ENCODE data around the gene RBBP8. TPM values are rescaled to one million over a fixed set of nuclear protein-coding genes. Genes with fewer than 3 reads are reported as not detected.
"Not testable (repeated sequence)": the region's sequence is repeated elsewhere in the genome, so short reads cannot be mapped to it uniquely, and the experiment has no call there.

Gene RBBP8
- total RNA-seq, 1 experiment from 2014 or later: 62.4 TPM

DNA sequence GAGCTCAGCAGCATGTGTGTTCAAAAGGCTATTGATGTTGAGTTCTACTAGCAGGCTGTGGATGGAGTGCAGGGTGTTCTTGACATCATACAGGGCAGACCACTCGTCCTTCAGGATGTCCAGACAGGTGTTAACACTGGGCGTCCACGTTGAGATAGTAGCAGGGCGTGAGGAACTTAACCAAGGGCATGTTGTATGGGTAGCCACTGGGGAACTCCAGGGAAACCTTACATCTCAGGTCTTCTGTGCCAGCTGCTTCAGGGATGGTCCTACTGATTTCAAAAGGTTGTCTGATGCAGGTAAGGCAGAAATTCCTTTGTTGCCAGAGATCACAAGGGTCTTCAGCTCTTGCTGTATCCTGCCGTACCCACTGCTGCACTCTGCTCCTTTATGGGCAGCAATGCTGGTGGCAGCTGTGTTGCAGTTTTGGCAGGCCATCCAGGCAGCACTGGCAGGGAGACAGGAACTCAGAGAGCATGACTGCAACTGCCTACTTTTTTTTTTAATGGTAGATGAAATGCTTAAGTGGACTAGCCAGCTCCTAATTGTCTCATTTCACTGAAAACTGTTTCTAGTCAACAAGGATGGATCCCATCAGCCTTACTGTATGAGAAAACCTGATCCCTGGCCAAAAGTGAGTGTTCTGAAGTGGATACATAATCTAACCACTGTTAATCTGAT, 32.4 kb upstream of the RBBP8 start:
- Mint-ChIP-seq H3K27me3 (ENCODE audit: unreplicated experiment) (no peaks in the 10 kb centered on the region), H3K36me3 (ENCODE audit: insufficient read depth, unreplicated experiment) (no peaks in the 10 kb centered on the region), H3K4me1 (ENCODE audit: low read depth, unreplicated experiment) (no peaks in the 10 kb centered on the region), H3K4me3 (ENCODE audit: low read depth, unreplicated experiment) (no peak overlapping the region), H3K27ac (ENCODE audit: unreplicated experiment) (no peak overlapping the region), H3K9me3 (ENCODE audit: low read depth, unreplicated experiment) (no peaks in the 10 kb centered on the region)
- no TSS peak for BruUV-seq (replicated peaks)
- intact Hi-C loops (cut with micrococcal nuclease; ENCODE audit: unreplicated experiment): no loop called here
- TF ChIP-seq, protein P1, sequence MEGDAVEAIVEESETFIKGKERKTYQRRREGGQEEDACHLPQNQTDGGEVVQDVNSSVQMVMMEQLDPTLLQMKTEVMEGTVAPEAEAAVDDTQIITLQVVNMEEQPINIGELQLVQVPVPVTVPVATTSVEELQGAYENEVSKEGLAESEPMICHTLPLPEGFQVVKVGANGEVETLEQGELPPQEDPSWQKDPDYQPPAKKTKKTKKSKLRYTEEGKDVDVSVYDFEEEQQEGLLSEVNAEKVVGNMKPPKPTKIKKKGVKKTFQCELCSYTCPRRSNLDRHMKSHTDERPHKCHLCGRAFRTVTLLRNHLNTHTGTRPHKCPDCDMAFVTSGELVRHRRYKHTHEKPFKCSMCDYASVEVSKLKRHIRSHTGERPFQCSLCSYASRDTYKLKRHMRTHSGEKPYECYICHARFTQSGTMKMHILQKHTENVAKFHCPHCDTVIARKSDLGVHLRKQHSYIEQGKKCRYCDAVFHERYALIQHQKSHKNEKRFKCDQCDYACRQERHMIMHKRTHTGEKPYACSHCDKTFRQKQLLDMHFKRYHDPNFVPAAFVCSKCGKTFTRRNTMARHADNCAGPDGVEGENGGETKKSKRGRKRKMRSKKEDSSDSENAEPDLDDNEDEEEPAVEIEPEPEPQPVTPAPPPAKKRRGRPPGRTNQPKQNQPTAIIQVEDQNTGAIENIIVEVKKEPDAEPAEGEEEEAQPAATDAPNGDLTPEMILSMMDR (IDR thresholded peaks at IDR 0.05; ENCODE audit: unreplicated experiment): no peak
- DNase-seq: no peak
- CTCF ChIA-PET: interaction anchor here (0.6 kb wide), 2 partner anchors 25 to 102 kb away, joined by 4 to 7 read pairs; no protein-coding TSS in a partner anchor

DNA sequence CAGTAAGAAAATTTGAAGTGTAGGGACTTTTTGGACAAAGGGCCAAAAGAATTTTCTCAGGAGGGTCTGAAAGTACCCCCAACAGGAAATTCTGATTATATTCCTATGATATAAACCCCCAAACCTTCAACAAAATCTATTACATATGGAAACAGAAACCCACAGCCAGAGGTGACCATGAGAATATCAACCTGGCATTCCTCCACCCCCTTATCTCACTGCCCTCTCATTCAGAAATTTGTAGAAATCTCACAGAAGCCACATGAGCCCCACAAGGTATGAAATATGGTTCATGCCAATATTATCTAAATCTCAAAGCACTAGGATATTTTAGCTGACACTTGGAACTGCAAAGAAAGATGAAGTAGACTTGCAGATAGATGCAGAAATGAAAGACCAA, 31.0 kb upstream of the RBBP8 start:
- H3K27ac Mint-ChIP-seq (ENCODE audit: unreplicated experiment): no peak overlapping the region
- H3K9me3 Mint-ChIP-seq (ENCODE audit: low read depth, unreplicated experiment): no peaks in the 10 kb centered on the region
- DNase-seq: no peak
- H3K27me3 Mint-ChIP-seq (ENCODE audit: unreplicated experiment): no peaks in the 10 kb centered on the region
- no peak overlapping the region for H3K4me3 Mint-ChIP-seq (ENCODE audit: low read depth, unreplicated experiment)
- CTCF ChIA-PET: no interaction called here
- peaks cover 2% of the 10 kb centered on the region for H3K4me1 Mint-ChIP-seq (ENCODE audit: low read depth, unreplicated experiment)
- BruUV-seq (replicated peaks): no TSS peak
- intact Hi-C loops (cut with micrococcal nuclease; ENCODE audit: unreplicated experiment): no loop called here
- H3K36me3 Mint-ChIP-seq (ENCODE audit: insufficient read depth, unreplicated experiment): no peaks in the 10 kb centered on the region
- TF ChIP-seq, protein P1 (IDR thresholded peaks at IDR 0.05; ENCODE audit: unreplicated experiment): no peak

DNA sequence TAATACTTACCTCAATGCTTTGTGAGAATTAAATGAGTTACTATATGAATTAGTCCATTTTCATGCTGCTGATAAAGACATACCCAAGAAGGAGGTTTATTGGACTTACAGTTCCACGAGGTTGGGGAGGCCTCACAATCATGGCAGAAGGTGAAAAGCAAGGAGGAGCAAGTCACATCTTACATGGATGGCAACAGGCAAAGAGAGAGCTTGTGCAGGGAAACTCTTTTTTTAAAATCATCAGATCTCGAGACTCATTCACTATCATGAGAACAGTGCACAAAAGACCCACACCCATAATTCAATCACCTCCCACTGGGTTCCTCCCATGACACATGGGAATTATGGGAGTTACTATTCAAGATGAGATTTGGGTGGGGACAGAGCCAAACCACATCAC, 29.9 kb upstream of the RBBP8 start:
- H3K27me3 Mint-ChIP-seq (ENCODE audit: unreplicated experiment); BruUV-seq (replicated peaks); DNase-seq; H3K36me3 Mint-ChIP-seq (ENCODE audit: insufficient read depth, unreplicated experiment); H3K9me3 Mint-ChIP-seq (ENCODE audit: low read depth, unreplicated experiment); intact Hi-C loops (cut with micrococcal nuclease; ENCODE audit: unreplicated experiment); H3K4me3 Mint-ChIP-seq (ENCODE audit: low read depth, unreplicated experiment); H3K27ac Mint-ChIP-seq (ENCODE audit: unreplicated experiment); CTCF ChIA-PET: not testable (repeated sequence)
- H3K4me1 Mint-ChIP-seq (ENCODE audit: low read depth, unreplicated experiment): peaks cover 13% of the 10 kb centered on the region

DNA sequence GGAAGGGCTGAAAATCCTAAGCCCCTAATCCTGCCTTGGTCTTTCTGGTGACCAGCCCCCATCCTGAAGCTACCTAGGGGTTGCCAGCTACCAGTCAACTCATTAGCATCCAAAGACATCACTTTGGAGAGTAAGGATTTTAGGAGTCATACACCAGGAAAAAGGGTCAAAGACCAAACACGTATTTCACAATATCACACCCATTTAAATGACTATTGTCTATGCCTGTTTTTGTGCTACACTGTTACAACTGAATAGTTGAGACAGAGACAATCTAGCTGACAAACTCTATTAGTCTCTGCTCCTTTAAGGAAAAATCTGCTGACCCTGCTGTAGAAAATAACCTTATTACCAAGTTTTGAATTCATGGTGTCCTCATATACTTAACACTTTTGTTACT, 21.0 kb upstream of the RBBP8 start:
- H3K27me3 Mint-ChIP-seq (ENCODE audit: unreplicated experiment): no peaks in the 10 kb centered on the region
- TF ChIP-seq, protein P1 (IDR thresholded peaks at IDR 0.05; ENCODE audit: unreplicated experiment): no peak
- DNase-seq: no peak
- peak overlapping the region; percentile 94 for H3K27ac Mint-ChIP-seq (ENCODE audit: unreplicated experiment)
- BruUV-seq (replicated peaks): no TSS peak
- H3K4me1 Mint-ChIP-seq (ENCODE audit: low read depth, unreplicated experiment): peaks cover 55% of the 10 kb centered on the region
- no peak overlapping the region for H3K4me3 Mint-ChIP-seq (ENCODE audit: low read depth, unreplicated experiment)
- no peaks in the 10 kb centered on the region for H3K9me3 Mint-ChIP-seq (ENCODE audit: low read depth, unreplicated experiment)
- intact Hi-C loops (cut with micrococcal nuclease; ENCODE audit: unreplicated experiment): loop anchor here (1.0 to 5.0 kb wide), 4 partner anchors 45 to 80 kb away; no protein-coding TSS in a partner anchor
- peaks cover 20% of the 10 kb centered on the region for H3K36me3 Mint-ChIP-seq (ENCODE audit: insufficient read depth, unreplicated experiment)
- CTCF ChIA-PET: no interaction called here

DNA sequence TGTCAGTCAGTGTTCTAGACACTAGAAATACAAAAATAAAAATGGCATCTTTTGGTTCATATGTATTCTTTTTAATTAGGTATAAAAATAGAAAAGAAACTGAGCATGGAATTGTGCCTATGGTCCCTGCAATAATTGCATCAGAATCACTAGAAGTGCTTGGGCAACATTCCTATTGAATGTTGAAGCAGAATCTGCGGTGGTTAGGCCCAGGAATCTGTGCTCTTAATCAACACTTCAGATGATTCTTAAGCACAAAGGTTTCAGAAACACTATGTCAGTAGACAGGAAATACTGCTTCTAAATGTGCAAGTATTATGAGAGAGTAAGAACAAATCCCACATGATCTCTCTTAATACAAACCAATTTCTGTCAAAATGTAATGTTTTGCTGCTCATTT, 20.3 kb upstream of the RBBP8 start:
- Mint-ChIP-seq H3K27me3 (ENCODE audit: unreplicated experiment) (no peaks in the 10 kb centered on the region), H3K27ac (ENCODE audit: unreplicated experiment) (peak overlapping the region; percentile 94), H3K36me3 (ENCODE audit: insufficient read depth, unreplicated experiment) (peaks cover 20% of the 10 kb centered on the region), H3K4me1 (ENCODE audit: low read depth, unreplicated experiment) (peaks cover 48% of the 10 kb centered on the region), H3K9me3 (ENCODE audit: low read depth, unreplicated experiment) (no peaks in the 10 kb centered on the region), H3K4me3 (ENCODE audit: low read depth, unreplicated experiment) (no peak overlapping the region)
- intact Hi-C loops (cut with micrococcal nuclease; ENCODE audit: unreplicated experiment): loop anchor here (1.0 to 5.0 kb wide), 4 partner anchors 46 to 81 kb away; no protein-coding TSS in a partner anchor
- TF ChIP-seq, protein P1 (IDR thresholded peaks at IDR 0.05; ENCODE audit: unreplicated experiment): no peak
- CTCF ChIA-PET: no interaction called here
- BruUV-seq (replicated peaks): no TSS peak
- no peak for DNase-seq
